Left colon (tissue), 2 donors: Measurements from ENCODE around the gene EML5. TPM values are rescaled to one million over a fixed set of nuclear protein-coding genes. Genes with fewer than 3 reads are reported as not detected.
"Not testable (repeated sequence)": the region's sequence is repeated elsewhere in the genome, so short reads cannot be mapped to it uniquely, and the experiment has no call there.

Experiments
- ATAC-seq: fragments of 200-7000 bp; cut with Tn5 transposase; one replicate; pipeline ENCODE4 v1.9.1; 2020; ENCODE audit warnings: mild to moderate bottlenecking, moderate library complexity
- DNase-seq, 2 donors: peaks; one replicate each; pipeline ENCODE4 v3.0.0-alpha.2; 2020
- intact Hi-C, 2 donors: fragments of 100-400 bp; cut with DNase I in 1 of 2; cut with micrococcal nuclease in 1 of 2; formaldehyde crosslinking; loops; one replicate each; pipeline versions ENCODE4 v1.11.2 to v1.14.0; 2022; cut with DNase I, micrococcal nuclease
- long read RNA-seq: library from polyadenylated mRNA; unstranded; transcript quantifications from one replicate; pipeline ENCODE4 v2.0.0, GENCODE V29; 2021
- total RNA-seq, 2 donors: library from RNA; stranded (reverse); fragmentation: NEBNext Ultra II Directional; extraction: Animal tissue kit (Norgen Biotek cat#: 25700); gene quantifications; one replicate each; pipeline ENCODE4 v1.2.1, GENCODE V29; 2021
- donor health status: DM: no; HTN: no; CAD: no.
- donor health status: DM: yes; HTN: yes; CAD: no.

Gene EML5
- under 1 TPM; 0.64 to 0.79 TPM for total RNA-seq
- long read RNA-seq: 0 reads

DNA sequence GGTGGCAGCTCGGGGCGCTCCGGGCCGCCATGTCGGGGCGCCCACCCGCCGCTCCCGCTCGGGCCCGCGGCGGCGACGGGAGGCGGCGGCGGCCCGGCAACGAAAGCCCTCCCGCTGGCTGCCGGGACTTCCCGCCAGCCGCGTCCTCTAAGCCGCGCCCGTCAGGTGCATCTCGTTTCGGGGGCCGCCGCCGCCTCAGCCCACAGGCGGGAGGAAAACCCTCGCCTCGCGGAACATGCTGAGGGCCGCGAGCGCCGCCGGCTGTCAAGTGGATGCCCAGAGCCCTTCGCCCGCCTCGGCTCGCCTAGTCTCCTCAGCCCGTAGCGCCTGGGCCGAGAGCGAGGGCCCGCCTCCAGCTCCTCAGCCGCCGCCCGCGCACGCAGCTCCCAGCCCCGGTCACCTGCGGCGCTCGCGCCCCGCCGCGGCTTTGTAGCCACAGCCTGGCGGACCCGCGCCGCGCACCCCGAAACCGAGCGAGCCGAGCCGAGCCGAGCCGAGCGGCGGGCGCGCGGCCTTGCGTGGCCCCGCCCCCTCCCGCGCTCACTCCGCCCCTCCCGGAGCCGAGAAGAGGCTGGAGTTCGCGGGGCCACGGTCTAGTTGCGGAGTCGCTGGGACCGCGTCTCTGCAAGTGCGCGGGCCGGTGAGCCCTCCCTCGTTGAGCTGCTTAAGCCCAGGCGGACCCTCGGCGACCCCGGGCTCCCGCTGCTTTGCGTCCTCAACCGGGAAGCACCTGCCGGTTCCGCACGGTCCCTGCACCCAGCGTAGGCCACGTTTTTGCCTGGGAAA lies at the start of gene EML5:
Gene EML5 (minus strand): TSS at position 481 of the 786 bp plus-strand sequence. CDS start 450 bp downstream, at position 31.
- DNase-seq (peak; percentile 85 to 92), ATAC-seq (peak; percentile 97)
- intact Hi-C loops: no loop called here

DNA sequence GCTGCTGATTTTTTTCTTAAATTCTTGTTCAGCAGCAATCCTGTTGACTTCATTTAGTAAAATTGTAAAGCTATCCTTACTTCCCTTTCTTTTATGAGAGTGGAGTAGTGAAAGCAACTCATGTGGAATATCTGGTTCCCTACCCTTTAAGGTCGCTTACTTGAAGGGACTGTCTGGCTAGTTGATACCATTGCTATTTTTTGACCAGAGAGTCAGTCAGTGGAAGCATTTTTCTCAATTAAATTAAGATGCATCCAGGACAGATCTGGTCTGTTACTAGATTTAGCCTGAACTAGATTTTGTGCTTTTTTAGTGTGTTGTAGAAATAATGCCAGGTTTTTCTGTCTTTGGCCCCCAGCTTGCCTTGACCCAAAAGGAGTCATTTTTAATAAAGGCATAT lies 49.7 kb upstream of the EML5 start:
- DNase-seq (no peak), ATAC-seq (no peak)
- intact Hi-C loops: no loop called here

DNA sequence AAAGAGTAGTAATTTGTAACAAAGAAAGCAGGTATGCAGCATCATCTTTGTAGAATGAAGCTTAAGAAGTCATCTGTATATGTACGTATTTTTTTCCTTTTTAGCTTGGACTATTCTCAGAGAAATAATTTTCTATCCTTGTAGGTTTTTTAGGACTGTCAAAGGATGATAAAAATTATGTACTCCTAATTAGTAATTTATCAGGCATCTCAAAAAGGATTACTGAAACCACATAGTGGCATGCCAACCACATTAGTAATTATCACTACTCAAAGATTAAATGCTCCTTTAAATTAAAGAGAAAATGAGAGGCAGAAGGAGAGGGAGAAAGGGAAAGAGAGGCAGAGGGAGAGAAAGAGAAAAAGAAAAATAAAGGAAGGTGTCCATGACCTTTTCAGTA lies 49.0 kb upstream of the EML5 start:
- DNase-seq (no peak), ATAC-seq (no peak)
- intact Hi-C loops: no loop called here

DNA sequence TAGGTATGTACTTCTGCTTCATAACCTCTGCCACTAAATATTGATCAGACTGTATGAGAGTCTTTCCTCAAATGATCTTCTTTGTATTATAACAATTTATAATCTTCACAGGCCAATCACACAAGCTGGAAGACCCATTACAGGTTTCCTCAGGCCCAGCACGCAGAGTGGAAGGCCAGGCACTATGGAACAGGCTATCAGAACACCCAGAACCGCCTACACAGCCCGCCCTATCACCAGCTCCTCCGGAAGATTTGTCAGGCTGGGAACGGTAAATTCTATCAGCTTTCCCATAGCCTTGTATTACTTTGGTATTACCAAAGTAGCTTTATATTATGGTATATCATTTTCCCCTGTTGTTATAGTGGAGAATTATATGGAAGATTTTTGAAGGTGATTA lies 48.2 kb upstream of the EML5 start:
- ATAC-seq (no peak), DNase-seq (no peak)
- intact Hi-C loops: no loop called here

DNA sequence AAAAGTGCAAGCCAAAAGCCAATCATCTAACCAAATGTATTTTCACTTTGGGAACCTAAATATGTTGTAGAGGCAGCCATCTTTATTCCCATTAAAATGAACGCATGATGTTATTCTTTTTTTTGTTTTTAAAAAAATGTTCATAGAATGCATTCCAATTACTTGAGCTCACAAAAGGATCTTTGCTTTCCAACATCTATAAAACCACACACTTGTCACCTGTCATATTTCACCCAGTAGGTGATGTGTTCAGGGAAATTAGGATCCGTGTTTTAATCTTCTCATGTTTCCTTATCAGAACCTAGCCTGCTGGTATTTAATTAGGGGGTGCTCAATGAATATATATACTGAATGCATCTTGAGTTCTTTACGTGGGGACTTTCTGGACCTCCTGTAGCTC lies 45.3 kb upstream of the EML5 start:
- intact Hi-C loops: no loop called here
- ATAC-seq (no peak), DNase-seq (no peak)

DNA sequence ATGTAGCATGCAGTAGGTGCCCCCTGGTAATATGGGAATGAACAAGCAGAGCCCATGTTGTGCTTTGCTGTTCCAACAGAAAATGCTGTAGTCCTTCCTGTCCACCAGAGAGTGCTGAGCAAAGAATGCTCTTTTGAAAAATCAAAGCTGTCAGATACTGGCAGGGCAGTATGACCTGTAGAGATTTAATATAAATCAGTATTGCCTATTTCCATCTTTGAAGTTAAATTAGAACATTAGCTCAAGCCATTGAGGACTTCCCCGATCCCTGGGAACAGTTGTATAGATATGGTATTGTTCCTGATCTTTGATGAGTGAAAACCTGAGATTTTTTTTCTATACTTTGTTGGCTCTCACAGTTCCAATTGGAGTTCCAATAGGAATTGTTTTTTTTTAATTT lies 44.7 kb upstream of the EML5 start:
- intact Hi-C loops: no loop called here
- no peak for DNase-seq
- no peak for ATAC-seq

DNA sequence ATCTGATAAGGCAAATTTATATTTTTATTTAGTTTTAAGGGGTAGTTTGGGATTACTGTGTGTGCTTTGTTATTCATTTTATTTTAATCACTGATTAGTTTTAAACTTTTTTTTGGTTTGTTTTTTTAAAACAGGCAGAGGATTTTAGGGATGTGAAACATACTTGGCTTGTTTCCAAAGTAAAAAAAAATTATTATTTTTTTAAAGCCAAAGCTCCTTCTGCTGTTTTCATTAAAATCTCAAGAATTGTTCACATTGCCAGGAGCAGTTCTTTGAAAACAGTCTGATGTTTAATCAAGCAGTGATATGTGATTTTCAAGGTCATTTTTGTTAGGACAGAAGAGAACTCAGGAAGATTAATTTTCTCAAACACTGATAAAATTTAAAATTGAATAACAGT lies 42.9 kb upstream of the EML5 start:
- DNase-seq (no peak), ATAC-seq (no peak)
- intact Hi-C loops: no loop called here

DNA sequence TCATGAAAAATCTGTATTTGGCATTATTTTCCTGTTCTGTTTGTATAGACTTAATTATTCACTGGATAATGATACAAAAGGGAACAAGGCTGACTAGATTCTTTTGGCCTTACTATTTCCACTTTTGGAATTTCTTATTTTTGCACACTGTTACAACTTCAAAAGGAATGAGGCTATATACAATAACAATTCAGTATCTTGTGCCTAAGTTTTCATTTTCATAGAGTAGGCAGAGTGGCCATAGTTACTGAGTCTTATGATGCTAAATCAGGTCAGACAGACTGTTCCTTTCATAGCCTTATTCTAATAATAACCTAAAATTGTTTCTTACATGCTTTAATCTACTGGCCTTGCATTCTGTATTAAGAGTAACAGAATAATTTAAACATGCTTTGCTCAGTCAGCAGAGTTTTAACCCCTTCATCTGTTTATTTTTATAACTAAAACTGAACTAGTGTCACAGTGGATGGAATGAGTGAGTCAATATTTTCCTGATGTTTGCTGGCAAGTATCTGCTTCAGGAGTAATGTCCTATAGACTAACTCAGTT lies 42.2 kb upstream of the EML5 start:
- no peak for ATAC-seq
- intact Hi-C loops: no loop called here
- no peak for DNase-seq

DNA sequence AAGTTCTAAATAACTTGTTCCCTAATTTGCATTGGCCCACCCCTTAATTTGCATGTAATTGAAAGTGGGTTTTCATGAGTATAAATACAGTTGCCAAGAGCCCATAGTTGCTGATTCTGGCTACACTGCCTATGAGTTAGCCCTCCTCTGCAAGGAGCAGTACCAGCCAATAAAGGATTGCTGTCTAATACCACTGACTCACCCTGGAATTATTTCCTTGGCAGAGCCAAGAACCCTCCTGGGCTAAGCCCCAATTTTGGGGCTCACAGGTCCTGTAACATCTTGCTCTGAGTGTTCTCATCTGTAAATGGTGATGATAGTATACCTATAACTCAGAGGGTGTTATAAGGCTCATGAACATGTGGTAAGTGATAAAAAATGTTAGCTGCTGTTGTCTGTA lies 38.5 kb upstream of the EML5 start:
- ATAC-seq: no peak
- intact Hi-C loops: no loop called here
- no peak for DNase-seq

DNA sequence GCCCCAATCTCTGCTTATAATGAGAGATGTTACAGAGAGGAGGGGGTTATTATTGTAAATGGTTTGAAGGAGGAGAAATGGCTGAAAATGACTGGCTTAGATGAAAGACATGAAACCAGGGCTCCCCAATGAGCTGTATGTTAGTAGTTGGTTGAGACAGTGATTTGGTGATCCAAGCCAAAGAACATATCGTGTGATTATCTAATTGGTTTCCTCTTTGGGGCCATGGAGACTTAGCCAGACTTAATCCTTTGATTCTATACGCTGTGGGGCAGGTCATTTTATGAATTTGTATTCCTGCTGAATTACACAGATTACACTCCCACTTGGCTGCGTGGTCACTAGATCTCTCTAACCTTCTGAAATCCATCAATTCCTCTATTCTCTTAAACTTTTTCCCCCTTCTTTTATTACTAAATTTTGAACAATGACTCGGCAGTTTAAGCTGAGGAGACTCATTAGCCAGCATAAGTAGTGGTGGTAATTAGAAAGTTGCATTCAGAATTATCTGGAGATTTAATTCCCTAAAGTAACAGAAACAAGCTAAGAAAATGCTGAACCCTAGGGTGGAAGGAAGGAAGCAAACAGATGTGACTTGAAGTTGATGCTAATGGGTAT lies 37.0 kb upstream of the EML5 start:
- no peak for DNase-seq
- ATAC-seq: no peak
- intact Hi-C loops: no loop called here

DNA sequence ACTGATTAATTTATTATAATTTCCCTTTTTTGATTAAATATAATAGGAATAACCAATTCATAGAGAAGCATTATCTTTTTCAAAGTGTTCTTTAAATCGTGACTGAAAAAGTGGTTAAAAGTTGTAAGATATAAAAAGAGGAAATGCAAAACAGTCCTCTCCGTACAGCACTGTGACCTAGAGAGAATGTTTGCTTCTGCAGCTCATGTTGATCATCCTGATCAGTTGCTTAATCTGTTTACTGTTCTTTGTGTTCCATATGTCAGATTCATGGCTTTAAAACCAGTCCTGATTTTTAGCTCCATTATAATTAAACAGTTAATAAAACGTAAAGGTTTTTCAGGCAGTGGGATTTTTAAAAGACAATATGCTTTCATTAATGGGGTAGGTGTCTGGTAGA lies 36.4 kb upstream of the EML5 start:
- no peak for DNase-seq
- intact Hi-C loops: no loop called here

DNA sequence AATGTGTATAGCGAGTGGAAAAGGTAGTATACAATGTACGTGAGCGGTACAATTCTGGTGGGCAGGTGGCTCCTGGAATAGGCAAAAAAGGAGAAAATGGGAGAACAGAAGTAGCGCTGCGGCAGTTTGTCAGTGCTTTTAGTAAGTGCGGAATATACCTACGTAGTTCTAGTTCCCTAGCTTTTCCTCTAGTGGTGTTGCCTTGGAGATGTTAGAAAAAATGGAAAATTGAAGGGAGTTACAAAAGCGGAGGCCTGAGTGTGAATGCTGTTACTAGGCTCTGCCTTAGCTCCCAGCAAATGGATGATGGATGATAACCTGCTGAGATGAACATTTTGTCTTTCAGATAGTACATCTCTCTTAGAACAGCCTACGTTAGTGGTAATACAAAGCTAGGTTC lies 32.8 kb upstream of the EML5 start:
- DNase-seq (no peak), ATAC-seq (no peak)
- intact Hi-C loops: no loop called here

More for the DNA sequence above, 36.4 kb upstream of the EML5 start:
- ATAC-seq: no peak

DNA sequence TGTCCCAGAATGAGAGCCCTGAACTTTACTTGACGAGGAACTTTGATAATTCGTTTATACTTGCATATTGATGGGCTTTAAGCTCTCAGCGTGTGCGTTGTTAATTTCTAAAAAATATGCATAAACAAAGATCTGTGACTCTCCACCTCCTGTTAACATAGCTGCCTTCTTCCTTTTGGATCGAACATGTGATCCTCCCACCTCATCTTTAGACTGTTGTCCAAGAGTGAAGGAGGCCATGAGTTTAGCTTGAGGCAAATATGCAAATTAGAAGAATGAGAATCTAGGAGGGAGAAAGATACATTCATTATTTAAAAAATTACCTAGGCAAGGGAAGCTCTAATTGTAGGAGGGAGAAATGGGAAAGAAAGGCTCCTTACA lies 32.3 kb upstream of the EML5 start:
- no peak for ATAC-seq
- DNase-seq: no peak
- intact Hi-C loops: no loop called here

DNA sequence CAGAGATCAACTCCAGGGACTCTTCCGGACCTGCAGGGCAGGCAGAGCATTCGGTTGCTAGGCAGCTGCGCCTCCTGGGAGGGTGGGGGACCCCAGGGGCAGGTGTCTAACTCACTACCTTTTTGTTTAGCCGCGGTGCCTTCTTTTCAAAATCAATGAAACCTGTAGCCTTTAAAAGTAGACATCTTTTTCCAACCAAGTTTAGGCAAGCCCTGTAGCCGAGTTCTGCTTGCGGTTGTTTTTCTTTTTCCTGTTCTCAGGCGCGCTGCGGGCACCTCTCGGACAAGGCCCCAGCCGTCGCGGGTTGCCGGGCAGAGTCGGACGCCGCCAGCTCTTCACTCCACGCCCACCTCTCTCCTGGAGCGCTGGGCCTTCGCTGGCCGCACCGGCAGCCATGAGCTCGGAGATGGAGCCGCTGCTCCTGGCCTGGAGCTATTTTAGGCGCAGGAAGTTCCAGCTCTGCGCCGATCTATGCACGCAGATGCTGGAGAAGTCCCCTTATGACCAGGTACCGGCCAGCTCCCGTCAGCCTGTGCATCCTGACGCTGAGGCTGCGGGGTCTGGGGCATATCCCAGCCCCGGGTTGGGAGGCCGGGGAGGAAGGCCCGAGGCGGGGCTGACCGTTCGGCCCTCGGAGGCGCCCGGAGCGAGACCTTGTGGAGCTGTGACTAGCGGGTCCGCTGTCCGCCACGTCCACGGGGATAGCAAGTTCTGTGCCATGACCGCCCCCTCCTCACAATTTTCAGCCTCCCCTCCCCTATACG lies 31.7 kb upstream of the EML5 start, which contains the start of gene TTC8:
Gene TTC8 (plus strand): TSS at position 338 of the 764 bp plus-strand sequence. CDS start 57 bp downstream, at position 395.
- ATAC-seq: peak; percentile 99
- DNase-seq: peak; percentile 91
- intact Hi-C loops: no loop called here

DNA sequence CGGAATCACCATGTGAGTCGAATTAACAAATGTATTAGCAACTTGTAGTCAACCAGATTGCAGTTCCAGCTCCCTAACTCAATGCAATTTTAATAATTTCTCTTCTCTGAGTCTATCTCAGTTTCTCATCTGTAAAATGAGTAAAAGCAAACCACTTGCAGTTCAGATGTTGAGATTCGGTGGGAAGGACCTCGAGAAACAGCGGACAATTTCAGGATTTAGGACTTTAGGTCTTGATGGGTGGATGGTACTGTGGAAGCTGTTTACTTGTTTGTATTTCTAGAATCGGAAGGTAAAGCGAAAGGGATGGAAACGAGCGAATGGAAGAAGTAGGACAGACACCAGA lies 31.2 kb upstream of the EML5 start:
- no peak for DNase-seq
- intact Hi-C loops: no loop called here
- no peak for ATAC-seq

DNA sequence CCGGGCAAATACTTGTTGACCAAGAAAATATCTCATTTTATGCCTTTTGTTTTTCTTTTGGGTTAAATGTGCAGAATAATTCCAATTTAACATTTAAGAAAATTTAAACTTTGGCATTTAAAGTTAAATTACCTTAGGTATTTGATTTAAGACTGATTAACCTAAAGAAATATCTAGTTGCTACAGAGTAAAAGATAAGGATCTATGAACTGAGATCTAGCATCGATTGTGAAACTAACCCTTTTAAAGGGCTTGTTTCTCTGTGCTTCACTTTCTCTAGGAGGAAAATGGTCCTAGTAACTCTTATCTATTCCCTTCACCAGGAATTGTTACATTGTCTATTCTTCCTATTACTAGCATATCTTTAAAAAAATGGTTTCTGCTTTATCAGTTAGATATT lies 29.1 kb upstream of the EML5 start:
- DNase-seq: no peak
- intact Hi-C loops: no loop called here
- ATAC-seq: no peak

DNA sequence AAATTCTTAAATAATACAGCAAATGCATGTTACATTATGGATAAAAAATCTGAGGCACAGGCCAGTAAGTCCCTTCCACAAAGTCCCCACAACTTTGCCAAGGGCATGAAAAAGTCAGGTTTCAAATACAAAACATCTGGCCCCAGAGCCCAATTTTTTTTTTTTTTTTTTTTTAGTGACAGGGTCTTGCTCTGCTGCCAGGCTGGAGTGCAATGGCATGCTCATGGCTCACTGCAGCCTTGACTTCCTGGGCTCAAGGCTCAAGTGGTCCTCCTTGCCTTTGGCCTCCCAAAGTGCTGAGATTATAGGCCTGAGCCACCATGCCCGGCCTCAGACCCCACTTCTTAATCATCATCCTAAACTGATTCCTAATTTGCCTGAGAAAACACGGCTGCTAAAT lies 28.6 kb upstream of the EML5 start:
- DNase-seq (no peak), ATAC-seq (no peak)
- intact Hi-C loops: no loop called here

DNA sequence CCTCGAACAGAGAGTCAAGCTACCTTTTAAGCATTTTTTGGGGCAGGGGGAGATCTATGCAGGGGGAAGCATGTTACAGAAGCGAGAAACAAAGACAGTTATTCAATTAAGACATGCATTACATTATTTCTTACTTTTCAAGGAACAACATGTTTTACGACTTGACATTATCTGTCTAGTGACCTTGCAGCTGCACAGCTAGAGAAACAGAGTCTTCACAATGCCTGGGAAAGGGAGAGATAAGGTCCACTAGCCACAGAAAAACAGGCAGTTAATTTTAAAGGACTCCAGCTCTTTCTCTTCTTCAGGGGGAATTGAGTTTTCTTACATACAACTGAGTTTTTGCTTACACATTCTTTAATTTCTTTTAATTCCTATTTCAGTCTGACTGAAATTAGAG lies 26.9 kb upstream of the EML5 start:
- DNase-seq, ATAC-seq, intact Hi-C loops: not testable (repeated sequence)

DNA sequence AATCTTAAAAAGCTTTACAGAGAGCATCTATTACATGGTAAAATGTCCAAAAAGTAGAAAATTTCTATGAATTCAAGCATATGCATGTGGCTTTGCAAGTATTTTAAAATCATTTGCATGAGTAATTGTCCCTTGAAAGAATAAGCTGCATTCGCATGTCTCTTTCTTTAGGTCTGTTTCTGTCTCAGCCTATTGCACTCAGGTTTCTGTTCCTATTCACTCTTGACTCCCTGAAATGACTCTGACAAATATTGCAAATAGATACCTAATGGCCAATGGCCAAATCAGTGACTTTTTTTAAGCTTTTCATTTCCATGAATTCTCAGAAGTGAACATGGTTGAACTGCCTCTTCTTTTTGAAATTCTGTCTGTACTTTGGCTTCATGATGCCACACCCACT lies 25.3 kb upstream of the EML5 start:
- intact Hi-C loops: no loop called here
- DNase-seq (no peak), ATAC-seq (no peak)

DNA sequence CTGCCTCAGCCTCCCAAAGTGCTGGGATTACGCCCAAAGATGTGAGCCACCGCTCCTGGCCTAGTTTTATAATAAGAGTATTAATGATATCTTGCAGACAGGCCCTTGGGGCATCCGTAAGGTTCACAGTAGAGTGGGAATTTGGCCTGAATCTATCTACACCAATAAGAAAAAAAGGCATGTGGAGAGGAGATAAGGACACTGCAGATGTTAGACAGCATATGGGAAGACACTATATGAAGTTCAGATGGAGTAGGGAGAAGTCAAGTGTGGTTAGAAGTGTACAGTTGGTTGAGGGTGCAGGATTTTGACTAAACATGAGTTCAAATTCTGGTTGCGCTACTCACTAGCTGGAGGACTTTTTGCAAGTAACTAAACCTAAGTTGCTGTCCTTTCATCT lies 23.2 kb upstream of the EML5 start:
- ATAC-seq: no peak
- intact Hi-C loops: no loop called here

More for the DNA sequence above, 23.2 kb upstream of the EML5 start:
- DNase-seq: no peak
